ENCODE results near the gene PLVAP. TPM values are rescaled to one million over a fixed set of nuclear protein-coding genes. Genes with fewer than 3 reads are reported as not detected.

Gene PLVAP
- total and polyA plus RNA-seq, 2 experiments from 2014 or later: not detected

- TF ChIP-seq, protein P1, sequence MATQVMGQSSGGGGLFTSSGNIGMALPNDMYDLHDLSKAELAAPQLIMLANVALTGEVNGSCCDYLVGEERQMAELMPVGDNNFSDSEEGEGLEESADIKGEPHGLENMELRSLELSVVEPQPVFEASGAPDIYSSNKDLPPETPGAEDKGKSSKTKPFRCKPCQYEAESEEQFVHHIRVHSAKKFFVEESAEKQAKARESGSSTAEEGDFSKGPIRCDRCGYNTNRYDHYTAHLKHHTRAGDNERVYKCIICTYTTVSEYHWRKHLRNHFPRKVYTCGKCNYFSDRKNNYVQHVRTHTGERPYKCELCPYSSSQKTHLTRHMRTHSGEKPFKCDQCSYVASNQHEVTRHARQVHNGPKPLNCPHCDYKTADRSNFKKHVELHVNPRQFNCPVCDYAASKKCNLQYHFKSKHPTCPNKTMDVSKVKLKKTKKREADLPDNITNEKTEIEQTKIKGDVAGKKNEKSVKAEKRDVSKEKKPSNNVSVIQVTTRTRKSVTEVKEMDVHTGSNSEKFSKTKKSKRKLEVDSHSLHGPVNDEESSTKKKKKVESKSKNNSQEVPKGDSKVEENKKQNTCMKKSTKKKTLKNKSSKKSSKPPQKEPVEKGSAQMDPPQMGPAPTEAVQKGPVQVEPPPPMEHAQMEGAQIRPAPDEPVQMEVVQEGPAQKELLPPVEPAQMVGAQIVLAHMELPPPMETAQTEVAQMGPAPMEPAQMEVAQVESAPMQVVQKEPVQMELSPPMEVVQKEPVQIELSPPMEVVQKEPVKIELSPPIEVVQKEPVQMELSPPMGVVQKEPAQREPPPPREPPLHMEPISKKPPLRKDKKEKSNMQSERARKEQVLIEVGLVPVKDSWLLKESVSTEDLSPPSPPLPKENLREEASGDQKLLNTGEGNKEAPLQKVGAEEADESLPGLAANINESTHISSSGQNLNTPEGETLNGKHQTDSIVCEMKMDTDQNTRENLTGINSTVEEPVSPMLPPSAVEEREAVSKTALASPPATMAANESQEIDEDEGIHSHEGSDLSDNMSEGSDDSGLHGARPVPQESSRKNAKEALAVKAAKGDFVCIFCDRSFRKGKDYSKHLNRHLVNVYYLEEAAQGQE (IDR thresholded peaks at IDR 0.05; ENCODE audit: unreplicated experiment): no peak
- no peak for TF ChIP-seq NANOG (IDR thresholded peaks at IDR 0.05; ENCODE audit: borderline replicate concordance)
- TF ChIP-seq ZNF114 (CRISPR knock-in tag; IDR thresholded peaks at IDR 0.05): no peak
- TF ChIP-seq EZH2phosphoT487 (IDR thresholded peaks at IDR 0.05; ENCODE audit: unreplicated experiment): no peak
- no peak for TF ChIP-seq JUNB (IDR thresholded peaks at IDR 0.05; ENCODE audit: unreplicated experiment)
Measured at GRCh38 chr19:17359905-17360800, 17.0 kb downstream of the PLVAP start (continued).

GRCh38 chr19:17358395-17358794 lies 18.7 kb downstream of the PLVAP start:
- H3K36me3 Mint-ChIP-seq (ENCODE audit: low read depth): no peaks in the 10 kb centered on the region
- Histone ChIP-seq H3K4me2 (no peak overlapping the region), H3K9me2 (ENCODE audit: insufficient read depth) (no peaks in the 10 kb centered on the region), H3K27me3 (ENCODE audit: insufficient read depth) (no peaks in the 10 kb centered on the region), H3F3A (replicated peaks; ENCODE audit: low read depth) (no peaks in the 10 kb centered on the region), H3K79me2 (replicated peaks; ENCODE audit: insufficient read depth) (no peaks in the 10 kb centered on the region), H3K4me1 (ENCODE audit: insufficient read depth) (no peaks in the 10 kb centered on the region), H3K27ac (ENCODE audit: low read depth) (no peak overlapping the region), H3K36me3 (ENCODE audit: insufficient read depth) (no peaks in the 10 kb centered on the region), H4K20me1 (replicated peaks; ENCODE audit: insufficient read depth) (no peaks in the 10 kb centered on the region), H2AFZ (no peak overlapping the region), H3K4me3 (no peak overlapping the region)
- H3K27me3 Mint-ChIP-seq (ENCODE audit: insufficient read depth, low read depth, poor library complexity): peaks cover 8% of the 10 kb centered on the region
- peaks cover 3% of the 10 kb centered on the region; the same call in 2 of the 3 replicates for H3K4me1 Mint-ChIP-seq
- no peak overlapping the region for H3K4me3 Mint-ChIP-seq
- DNase-seq (ENCODE audit: low spot score) (no peak), ATAC-seq (no peak)
- no peaks in the 10 kb centered on the region for H3K9me3 Mint-ChIP-seq
- H3K27ac Mint-ChIP-seq: no peak overlapping the region
- TF ChIP-seq EZH2 (IDR thresholded peaks at IDR 0.05; ENCODE audit: low read depth, unreplicated experiment) (no peak), POLR2AphosphoS5 (IDR thresholded peaks at IDR 0.05; ENCODE audit: low read depth) (no peak), EZH2phosphoT487 (IDR thresholded peaks at IDR 0.05; ENCODE audit: unreplicated experiment) (no peak), ZNF114 (CRISPR knock-in tag; IDR thresholded peaks at IDR 0.05) (no peak), NANOG (IDR thresholded peaks at IDR 0.05; ENCODE audit: borderline replicate concordance) (no peak), CREB1 (CRISPR knock-in tag; IDR thresholded peaks at IDR 0.05; ENCODE audit: low read depth) (no peak), ZNF331 (CRISPR knock-in tag; IDR thresholded peaks at IDR 0.05; ENCODE audit: low read depth) (no peak), STAT1 (IDR thresholded peaks at IDR 0.05; ENCODE audit: unreplicated experiment) (no peak)
- TF ChIP-seq, protein P2, sequence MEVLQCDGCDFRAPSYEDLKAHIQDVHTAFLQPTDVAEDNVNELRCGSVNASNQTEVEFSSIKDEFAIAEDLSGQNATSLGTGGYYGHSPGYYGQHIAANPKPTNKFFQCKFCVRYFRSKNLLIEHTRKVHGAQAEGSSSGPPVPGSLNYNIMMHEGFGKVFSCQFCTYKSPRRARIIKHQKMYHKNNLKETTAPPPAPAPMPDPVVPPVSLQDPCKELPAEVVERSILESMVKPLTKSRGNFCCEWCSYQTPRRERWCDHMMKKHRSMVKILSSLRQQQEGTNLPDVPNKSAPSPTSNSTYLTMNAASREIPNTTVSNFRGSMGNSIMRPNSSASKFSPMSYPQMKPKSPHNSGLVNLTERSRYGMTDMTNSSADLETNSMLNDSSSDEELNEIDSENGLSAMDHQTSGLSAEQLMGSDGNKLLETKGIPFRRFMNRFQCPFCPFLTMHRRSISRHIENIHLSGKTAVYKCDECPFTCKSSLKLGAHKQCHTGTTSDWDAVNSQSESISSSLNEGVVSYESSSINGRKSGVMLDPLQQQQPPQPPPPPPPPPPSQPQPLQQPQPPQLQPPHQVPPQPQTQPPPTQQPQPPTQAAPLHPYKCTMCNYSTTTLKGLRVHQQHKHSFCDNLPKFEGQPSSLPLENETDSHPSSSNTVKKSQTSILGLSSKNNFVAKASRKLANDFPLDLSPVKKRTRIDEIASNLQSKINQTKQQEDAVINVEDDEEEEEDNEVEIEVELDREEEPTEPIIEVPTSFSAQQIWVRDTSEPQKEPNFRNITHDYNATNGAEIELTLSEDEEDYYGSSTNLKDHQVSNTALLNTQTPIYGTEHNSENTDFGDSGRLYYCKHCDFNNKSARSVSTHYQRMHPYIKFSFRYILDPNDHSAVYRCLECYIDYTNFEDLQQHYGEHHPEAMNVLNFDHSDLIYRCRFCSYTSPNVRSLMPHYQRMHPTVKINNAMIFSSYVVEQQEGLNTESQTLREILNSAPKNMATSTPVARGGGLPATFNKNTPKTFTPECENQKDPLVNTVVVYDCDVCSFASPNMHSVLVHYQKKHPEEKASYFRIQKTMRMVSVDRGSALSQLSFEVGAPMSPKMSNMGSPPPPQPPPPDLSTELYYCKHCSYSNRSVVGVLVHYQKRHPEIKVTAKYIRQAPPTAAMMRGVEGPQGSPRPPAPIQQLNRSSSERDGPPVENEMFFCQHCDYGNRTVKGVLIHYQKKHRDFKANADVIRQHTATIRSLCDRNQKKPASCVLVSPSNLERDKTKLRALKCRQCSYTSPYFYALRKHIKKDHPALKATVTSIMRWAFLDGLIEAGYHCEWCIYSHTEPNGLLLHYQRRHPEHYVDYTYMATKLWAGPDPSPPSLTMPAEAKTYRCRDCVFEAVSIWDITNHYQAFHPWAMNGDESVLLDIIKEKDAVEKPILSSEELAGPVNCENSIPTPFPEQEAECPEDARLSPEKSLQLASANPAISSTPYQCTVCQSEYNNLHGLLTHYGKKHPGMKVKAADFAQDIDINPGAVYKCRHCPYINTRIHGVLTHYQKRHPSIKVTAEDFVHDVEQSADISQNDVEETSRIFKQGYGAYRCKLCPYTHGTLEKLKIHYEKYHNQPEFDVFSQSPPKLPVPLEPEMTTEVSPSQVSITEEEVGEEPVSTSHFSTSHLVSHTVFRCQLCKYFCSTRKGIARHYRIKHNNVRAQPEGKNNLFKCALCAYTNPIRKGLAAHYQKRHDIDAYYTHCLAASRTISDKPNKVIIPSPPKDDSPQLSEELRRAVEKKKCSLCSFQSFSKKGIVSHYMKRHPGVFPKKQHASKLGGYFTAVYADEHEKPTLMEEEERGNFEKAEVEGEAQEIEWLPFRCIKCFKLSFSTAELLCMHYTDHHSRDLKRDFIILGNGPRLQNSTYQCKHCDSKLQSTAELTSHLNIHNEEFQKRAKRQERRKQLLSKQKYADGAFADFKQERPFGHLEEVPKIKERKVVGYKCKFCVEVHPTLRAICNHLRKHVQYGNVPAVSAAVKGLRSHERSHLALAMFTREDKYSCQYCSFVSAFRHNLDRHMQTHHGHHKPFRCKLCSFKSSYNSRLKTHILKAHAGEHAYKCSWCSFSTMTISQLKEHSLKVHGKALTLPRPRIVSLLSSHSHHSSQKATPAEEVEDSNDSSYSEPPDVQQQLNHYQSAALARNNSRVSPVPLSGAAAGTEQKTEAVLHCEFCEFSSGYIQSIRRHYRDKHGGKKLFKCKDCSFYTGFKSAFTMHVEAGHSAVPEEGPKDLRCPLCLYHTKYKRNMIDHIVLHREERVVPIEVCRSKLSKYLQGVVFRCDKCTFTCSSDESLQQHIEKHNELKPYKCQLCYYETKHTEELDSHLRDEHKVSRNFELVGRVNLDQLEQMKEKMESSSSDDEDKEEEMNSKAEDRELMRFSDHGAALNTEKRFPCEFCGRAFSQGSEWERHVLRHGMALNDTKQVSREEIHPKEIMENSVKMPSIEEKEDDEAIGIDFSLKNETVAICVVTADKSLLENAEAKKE (CRISPR knock-in tag; IDR thresholded peaks at IDR 0.05): no peak
- TF ChIP-seq, protein P3, sequence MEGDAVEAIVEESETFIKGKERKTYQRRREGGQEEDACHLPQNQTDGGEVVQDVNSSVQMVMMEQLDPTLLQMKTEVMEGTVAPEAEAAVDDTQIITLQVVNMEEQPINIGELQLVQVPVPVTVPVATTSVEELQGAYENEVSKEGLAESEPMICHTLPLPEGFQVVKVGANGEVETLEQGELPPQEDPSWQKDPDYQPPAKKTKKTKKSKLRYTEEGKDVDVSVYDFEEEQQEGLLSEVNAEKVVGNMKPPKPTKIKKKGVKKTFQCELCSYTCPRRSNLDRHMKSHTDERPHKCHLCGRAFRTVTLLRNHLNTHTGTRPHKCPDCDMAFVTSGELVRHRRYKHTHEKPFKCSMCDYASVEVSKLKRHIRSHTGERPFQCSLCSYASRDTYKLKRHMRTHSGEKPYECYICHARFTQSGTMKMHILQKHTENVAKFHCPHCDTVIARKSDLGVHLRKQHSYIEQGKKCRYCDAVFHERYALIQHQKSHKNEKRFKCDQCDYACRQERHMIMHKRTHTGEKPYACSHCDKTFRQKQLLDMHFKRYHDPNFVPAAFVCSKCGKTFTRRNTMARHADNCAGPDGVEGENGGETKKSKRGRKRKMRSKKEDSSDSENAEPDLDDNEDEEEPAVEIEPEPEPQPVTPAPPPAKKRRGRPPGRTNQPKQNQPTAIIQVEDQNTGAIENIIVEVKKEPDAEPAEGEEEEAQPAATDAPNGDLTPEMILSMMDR (conservative IDR thresholded peaks at IDR 0.05; ENCODE audit: low read depth in 2 of 2): no peak
